H9 (cell line): ENCODE measurements around the gene NOVA1. TPM values are rescaled to one million over a fixed set of nuclear protein-coding genes. Genes with fewer than 3 reads are reported as not detected.

Source experiments
- DNase-seq: peaks from one replicate; pipeline ENCODE4 v3.0.0-alpha.2; 2017
- H2AFZ ChIP-seq: one replicate; pipeline ENCODE4 v1.6.1; 2013; ENCODE audit warnings: mild to moderate bottlenecking, low read length, control low read depth, moderate library complexity
- H2AK5ac ChIP-seq: 2 replicates; pipeline ENCODE4 v1.6.1; 2013; ENCODE audit warnings: low read length, control low read depth, mixed read lengths; ENCODE audit not compliant: insufficient read length
- H2BK120ac ChIP-seq: one replicate; pipeline ENCODE4 v1.6.1; 2013; ENCODE audit warnings: low read depth, mild to moderate bottlenecking, low read length, control low read depth, inconsistent platforms; ENCODE audit not compliant: poor library complexity, severe bottlenecking
- H2BK12ac ChIP-seq: 2 replicates; pipeline ENCODE4 v1.6.1; 2013; ENCODE audit warnings: low read length, control low read depth, mixed read lengths, low read depth; ENCODE audit not compliant: insufficient read length
- H2BK15ac ChIP-seq: 2 replicates; pipeline ENCODE4 v1.6.1; 2013; ENCODE audit warnings: low read depth, low read length, control low read depth
- H2BK20ac ChIP-seq: one replicate; pipeline ENCODE4 v1.6.1; 2013; ENCODE audit warnings: low read depth, mild to moderate bottlenecking, low read length, control low read depth, inconsistent platforms; ENCODE audit not compliant: poor library complexity, severe bottlenecking
- H2BK5ac ChIP-seq: 2 replicates; pipeline ENCODE4 v1.6.1; 2013; ENCODE audit warnings: low read length, control low read depth, mixed read lengths; ENCODE audit not compliant: insufficient read length
- H3K14ac ChIP-seq: 2 replicates; pipeline ENCODE4 v1.6.1; 2013; ENCODE audit warnings: low read length, control low read depth; ENCODE audit not compliant: insufficient read depth
- H3K18ac ChIP-seq: 2 replicates; pipeline ENCODE4 v1.6.1; 2013; ENCODE audit warnings: low read depth, mild to moderate bottlenecking, mixed read lengths, low read length, control low read depth; ENCODE audit not compliant: insufficient read length
- H3K23ac ChIP-seq: 2 replicates; pipeline ENCODE4 v1.6.1; 2013; ENCODE audit warnings: low read length, control low read depth, mixed read lengths, low read depth; ENCODE audit not compliant: insufficient read length
- H3K23me2 ChIP-seq: 2 replicates; pipeline ENCODE4 v1.6.1; 2013; ENCODE audit warnings: low read depth, mild to moderate bottlenecking, mixed read lengths, low read length, control low read depth; ENCODE audit not compliant: insufficient read length, poor library complexity, severe bottlenecking
- H3K27ac ChIP-seq: 2 replicates; pipeline ENCODE4 v1.5.1; 2013; ENCODE audit warnings: low read length, control low read depth, mixed read lengths, low read depth; ENCODE audit not compliant: insufficient read length
- H3K27me3 ChIP-seq: 2 replicates; pipeline ENCODE4 v1.6.1; 2013; ENCODE audit warnings: low read length, control low read depth, inconsistent platforms; ENCODE audit not compliant: insufficient read depth
- H3K4ac ChIP-seq: 2 replicates; pipeline ENCODE4 v1.6.1; 2013; ENCODE audit warnings: low read depth, mild to moderate bottlenecking, control low read depth, inconsistent platforms, low read length, moderate library complexity
- H3K4me1 ChIP-seq: 2 replicates; pipeline ENCODE4 v1.6.1; 2013; ENCODE audit warnings: low read length, control low read depth, inconsistent platforms; ENCODE audit not compliant: insufficient read depth
- H3K4me2 ChIP-seq: 2 replicates; pipeline ENCODE4 v1.6.1; 2013; ENCODE audit warnings: low read length, control low read depth, mixed read lengths; ENCODE audit not compliant: insufficient read length, insufficient read depth
- H3K56ac ChIP-seq: 2 replicates; pipeline ENCODE4 v1.6.1; 2013; ENCODE audit warnings: low read depth, mild to moderate bottlenecking, mixed read lengths, low read length, control low read depth; ENCODE audit not compliant: insufficient read length
- H3K79me1 ChIP-seq: 2 replicates; pipeline ENCODE4 v1.6.1; 2013; ENCODE audit warnings: low read depth, mild to moderate bottlenecking, moderate library complexity, low read length, control low read depth, inconsistent platforms; ENCODE audit not compliant: insufficient read depth, poor library complexity, severe bottlenecking
- H3K79me2 ChIP-seq: 2 replicates; pipeline ENCODE4 v1.6.1; 2013; ENCODE audit warnings: low read length, control low read depth, inconsistent platforms; ENCODE audit not compliant: insufficient read depth
- H3K9ac ChIP-seq: 2 replicates; pipeline ENCODE4 v1.6.1; 2013; ENCODE audit warnings: low read length, control low read depth, mixed read lengths; ENCODE audit not compliant: insufficient read length; ENCODE audit errors: extremely low read depth
- H3K9me3 ChIP-seq: one replicate; pipeline ENCODE4 v1.6.1; 2013; ENCODE audit warnings: low read depth, low read length, inconsistent platforms; ENCODE audit not compliant: control insufficient read depth
- H3T11ph ChIP-seq: one replicate; pipeline ENCODE4 v1.6.1; 2013; ENCODE audit warnings: mild to moderate bottlenecking, low read length, control low read depth, inconsistent platforms
- H4K20me1 ChIP-seq: one replicate; pipeline ENCODE4 v1.6.1; 2013; ENCODE audit not compliant: control insufficient read depth, insufficient read length, insufficient read depth
- H4K5ac ChIP-seq: 2 replicates; pipeline ENCODE4 v1.6.1; 2013; ENCODE audit warnings: low read depth, mild to moderate bottlenecking, mixed read lengths, low read length, control low read depth; ENCODE audit not compliant: insufficient read length
- H4K8ac ChIP-seq: replicated peaks from 2 replicates; pipeline ENCODE4 v1.6.1; 2013; ENCODE audit warnings: low read length, control low read depth, mixed read lengths, low read depth; ENCODE audit not compliant: insufficient read length
- H4K91ac ChIP-seq: 2 replicates; pipeline ENCODE4 v1.6.1; 2013; ENCODE audit warnings: low read depth, mild to moderate bottlenecking, moderate library complexity, mixed read lengths, low read length, control low read depth; ENCODE audit not compliant: insufficient read length
- H3K27ac Mint-ChIP-seq, 3 experiments: 2 replicates in 2 of 3; 3 replicates in 1 of 3; pipeline ENCODE4 v1.8.0; 2020 to 2021; ENCODE audit warnings: mixed read lengths in 3 of 3, mild to moderate bottlenecking in 1 of 3, moderate library complexity in 1 of 3
- H3K27me3 Mint-ChIP-seq: 2 replicates; pipeline ENCODE4 v1.8.0; 2021; ENCODE audit warnings: low read depth, mild to moderate bottlenecking, moderate library complexity, mixed read lengths
- H3K36me3 Mint-ChIP-seq, 3 experiments: 2 replicates in 2 of 3; 3 replicates in 1 of 3; pipeline ENCODE4 v1.8.0; 2020 to 2021; ENCODE audit warnings: low read depth in 3 of 3, mixed read lengths in 3 of 3; ENCODE audit not compliant: insufficient read depth in 1 of 3
- H3K4me1 Mint-ChIP-seq, 2 experiments: 2 replicates each; pipeline ENCODE4 v1.8.0; 2020; ENCODE audit warnings: mixed read lengths in 2 of 2
- H3K4me3 Mint-ChIP-seq, 2 experiments: 2 replicates in 1 of 2; 3 replicates in 1 of 2; pipeline ENCODE4 v1.8.0; 2020 to 2021; ENCODE audit warnings: mild to moderate bottlenecking in 2 of 2, mixed read lengths in 2 of 2, moderate library complexity in 1 of 2
- H3K9me3 Mint-ChIP-seq, 2 experiments: 2 replicates in 1 of 2; 3 replicates in 1 of 2; pipeline ENCODE4 v1.8.0; 2020; ENCODE audit warnings: mild to moderate bottlenecking in 2 of 2, mixed read lengths in 2 of 2, moderate library complexity in 1 of 2
- CTCF ChIP-seq: fragments of 200-600 bp; sonication (generic); conservative IDR thresholded peaks from 3 replicates; pipeline ENCODE4 v1.8.0; 2021; ENCODE audit warnings: antibody characterized with exemption, mild to moderate bottlenecking
- WGBS: extraction: QIAGEN DNeasy Blood & Tissue Kit; methylation state at CpG from one replicate; pipeline ENCODE4 v1.1.7; 2013; ENCODE audit warnings: missing lambda C conversion rate, low lambda C conversion rate, mixed read lengths; ENCODE audit not compliant: insufficient read length; ENCODE audit errors: extremely low coverage; 5-methylcytosine and 5-hydroxymethylcytosine counted together
- total RNA-seq: library from RNA; stranded (reverse); gene quantifications from 2 replicates; pipeline ENCODE4 v1.2.1, GENCODE V29; 2021

The NOVA1 gene
- total RNA-seq, 1 experiment from 2014 or later = 13.8 TPM

- no peaks in the 10 kb centered on the region for H4K20me1 ChIP-seq
- no peaks in the 10 kb centered on the region for H3K27me3 ChIP-seq
- Mint-ChIP-seq H3K4me3 (peak overlapping the region; percentile 97 to 99), H3K9me3 (no peaks in the 10 kb centered on the region; a peak in 2 of 5 replicates), H3K27me3 (peaks cover 10% of the 10 kb centered on the region), H3K36me3 (peaks cover 0 to 7% (median 2%) of the 10 kb centered on the region in 3 experiments; a peak in 1 of 7 replicates), H3K27ac (peak overlapping the region; percentile 93 to 99 (median 98)), H3K4me1 (peaks cover 29 to 34% of the 10 kb centered on the region in 2 experiments)
- peak overlapping the region; percentile 85 for H3K9ac ChIP-seq
- H4K8ac ChIP-seq = no peak overlapping the region
- H3K4ac ChIP-seq = no peak overlapping the region
- H2BK20ac ChIP-seq = no peak overlapping the region
- peak overlapping the region; percentile 84 for H3K18ac ChIP-seq
- H2BK15ac ChIP-seq = no peak overlapping the region
- no peak overlapping the region for H2BK12ac ChIP-seq
- no peaks in the 10 kb centered on the region for H3K79me2 ChIP-seq
- H2AFZ ChIP-seq = no peak overlapping the region
- no peak overlapping the region for H3T11ph ChIP-seq
- H3K4me2 ChIP-seq = peak overlapping the region; percentile 76
- H3K4me1 ChIP-seq = no peaks in the 10 kb centered on the region
- H3K23me2 ChIP-seq = peaks cover 10% of the 10 kb centered on the region
- H2AK5ac ChIP-seq = no peak overlapping the region
- no peak overlapping the region for H3K23ac ChIP-seq
- peak; percentile 62 for DNase-seq
- no peak overlapping the region for H4K91ac ChIP-seq
- no CpG with 5 or more reads among the region's 33 CpGs for WGBS
- H3K56ac ChIP-seq = no peak overlapping the region
- no peak overlapping the region for H2BK120ac ChIP-seq
- no peak overlapping the region for H4K5ac ChIP-seq
- H3K79me1 ChIP-seq = no peaks in the 10 kb centered on the region
- no peaks in the 10 kb centered on the region for H3K9me3 ChIP-seq
- peak overlapping the region; percentile 93 for H3K14ac ChIP-seq
- no peak overlapping the region for H2BK5ac ChIP-seq
- TF ChIP-seq CTCF = no peak
- no peak overlapping the region for H3K27ac ChIP-seq
Observed at GRCh38 chr14:26597071-26597588, 703 bp downstream of the NOVA1 start.
